HG03108 (cell line): ENCODE measurements around the gene FAM168B.

Source experiments
- ATAC-seq: cut with Tn5 transposase; IDR thresholded peaks from one replicate; pipeline ENCODE4 v1.9.1; 2021; ENCODE audit warnings: moderate library complexity; ENCODE audit not compliant: unreplicated experiment

FAM168B gene

GRCh38 chr2:131027566-131028528 lies 65.4 kb downstream of the FAM168B start:
- ATAC-seq = no peak

- no peak for ATAC-seq
These were observed 66.3 kb downstream of the FAM168B start for GRCh38 chr2:131026919-131027318.

- no peak for ATAC-seq
These were observed 69.5 kb downstream of the FAM168B start for GRCh38 chr2:131023758-131024157.

- no peak for ATAC-seq
These were observed 70.5 kb downstream of the FAM168B start for GRCh38 chr2:131022731-131023130.

GRCh38 chr2:131016826-131017741 lies 76.2 kb downstream of the FAM168B start:
- ATAC-seq = no peak

GRCh38 chr2:131015764-131016163 lies 77.5 kb downstream of the FAM168B start:
- ATAC-seq = no peak

- ATAC-seq = no peak
These were observed 79.1 kb downstream of the FAM168B start for GRCh38 chr2:131014141-131014540.

GRCh38 chr2:131011486-131011885 lies 81.8 kb downstream of the FAM168B start:
- ATAC-seq = no peak

GRCh38 chr2:131010566-131010965 lies 82.7 kb downstream of the FAM168B start:
- no peak for ATAC-seq

- no peak for ATAC-seq
These were observed 83.4 kb downstream of the FAM168B start for GRCh38 chr2:131009713-131010475.

- ATAC-seq = no peak
These were observed 84.3 kb downstream of the FAM168B start for GRCh38 chr2:131008967-131009366.

GRCh38 chr2:131006561-131006960 lies 86.7 kb downstream of the FAM168B start:
- no peak for ATAC-seq

- ATAC-seq = no peak
These were observed 87.9 kb downstream of the FAM168B start for GRCh38 chr2:131005216-131005935.

- ATAC-seq = no peak
These were observed 88.6 kb downstream of the FAM168B start for GRCh38 chr2:131004446-131005209.

GRCh38 chr2:130998561-130998960 lies 94.7 kb downstream of the FAM168B start:
- ATAC-seq = no peak
